A549 (cell line): ENCODE results near the gene MTHFSD. TPM values are rescaled to one million over a fixed set of nuclear protein-coding genes. Genes with fewer than 3 reads are reported as not detected.

ENCODE experiments used
- ATAC-seq, 2 experiments: fragments of 200-7000 bp in 1 of 2; fragments of >200 bp in 1 of 2; cut with Nextera tagmentation in 1 of 2; cut with Tn5 transposase in 1 of 2; 3 replicates each; pipeline versions ENCODE4 v1.8.0 to v1.9.1; 2018 to 2020; ENCODE audit warnings: mild to moderate bottlenecking in 1 of 2, moderate library complexity in 1 of 2
- CTCF ChIA-PET: fragments of 300-600 bp; sonication (Branson Sonifier 250); formaldehyde crosslinking; extraction: SDS; loops from one replicate; lab custom pipeline; 2021; ENCODE audit warnings: antibody characterized with exemption, inconsistent platforms; lab: Yijun Ruan, JAX
- POLR2A ChIA-PET: fragments of 350-600 bp; formaldehyde crosslinking; extraction: SDS; loops from one replicate; lab custom pipeline; 2021; ENCODE audit warnings: antibody characterized with exemption, inconsistent platforms; lab: Yijun Ruan, JAX
- DNase-seq, 2 experiments: peaks; one replicate each; pipeline versions ENCODE4 v3.0.0 to v3.0.0-alpha.2; 2011 to 2016; ENCODE audit warnings: low read depth in 1 of 2, low spot score in 1 of 2
- FAIRE-seq: peaks from 2 replicates; lab custom pipeline; 2011; peaks lifted over from hg19 to GRCh38; lab: Jason Lieb, UNC
- H3K27ac ChIP-seq, 2 experiments: fragments of >200 bp; sonication (Bioruptor Twin); formaldehyde crosslinking; 3 replicates each; pipeline ENCODE4 v1.5.1; 2016 to 2017
- H3K4me1 ChIP-seq: fragments of >200 bp; sonication (Bioruptor Twin); formaldehyde crosslinking; 3 replicates; pipeline ENCODE4 v1.6.1; 2016
- H3K4me2 ChIP-seq: fragments of >200 bp; sonication (Bioruptor Twin); formaldehyde crosslinking; 3 replicates; pipeline ENCODE4 v1.6.1; 2016
- H3K4me3 ChIP-seq: fragments of >200 bp; sonication (Bioruptor Twin); formaldehyde crosslinking; 3 replicates; pipeline ENCODE4 v1.5.1; 2016
- H3K9me3 ChIP-seq: fragments of >200 bp; sonication (Bioruptor Twin); formaldehyde crosslinking; 3 replicates; pipeline ENCODE4 v1.6.1; 2016
- CEBPB ChIP-seq, 2 experiments: fragments of >200 bp in 1 of 2; sonication (Bioruptor Twin) in 1 of 2; formaldehyde crosslinking in 1 of 2; IDR thresholded peaks; 2 replicates each; pipeline ENCODE4 v1.6.1; 2012 to 2016
- FOSL2 ChIP-seq, 2 experiments: fragments of 450-650 bp in 1 of 2; fragments of >200 bp in 1 of 2; sonication (Bioruptor Twin) in 1 of 2; formaldehyde crosslinking; IDR thresholded peaks; 2 replicates each; pipeline versions ENCODE4 v1.5.0 to v1.6.1; 2016 to 2020; ENCODE audit warnings: mild to moderate bottlenecking in 1 of 2, moderate library complexity in 1 of 2
- GATA3 ChIP-seq: IDR thresholded peaks from 2 replicates; pipeline ENCODE4 v1.6.1; 2012; ENCODE audit warnings: borderline replicate concordance
- MAFK ChIP-seq: fragments of 450-650 bp; IDR thresholded peaks from 2 replicates; pipeline ENCODE4 v1.6.1; 2014; ENCODE audit not compliant: partially characterized antibody
- MAX ChIP-seq: IDR thresholded peaks from 2 replicates; pipeline ENCODE4 v1.6.1; 2012
- MAZ ChIP-seq: fragments of 150-350 bp; IDR thresholded peaks from 2 replicates; pipeline ENCODE4 v1.6.1; 2014; ENCODE audit warnings: antibody characterized with exemption, low read depth, low read length, borderline replicate concordance
- PHF8 ChIP-seq: fragments of 200-600 bp; sonication (generic); IDR thresholded peaks from 2 replicates; pipeline ENCODE4 v1.6.1; 2016; ENCODE audit warnings: low read depth, mild to moderate bottlenecking, antibody characterized with exemption, moderate library complexity, borderline replicate concordance
- RAD21 ChIP-seq, 2 experiments: fragments of >200 bp in 1 of 2; sonication (Bioruptor Twin) in 1 of 2; formaldehyde crosslinking in 1 of 2; IDR thresholded peaks in 1 of 2; conservative IDR thresholded peaks in 1 of 2; 2 replicates in 1 of 2; 3 replicates in 1 of 2; pipeline ENCODE4 v1.6.1; 2012 to 2018; ENCODE audit warnings: inconsistent platforms in 1 of 2
- RFX5 ChIP-seq: fragments of 450-650 bp; IDR thresholded peaks from 2 replicates; pipeline ENCODE4 v1.7.1; 2014; ENCODE audit warnings: antibody characterized with exemption, mild to moderate bottlenecking, moderate library complexity
- TP53 ChIP-seq: fragments of 250-450 bp; sonication (Bioruptor Pico); IDR thresholded peaks from 2 replicates; pipeline ENCODE4 v1.5.0; 2021; ENCODE audit warnings: mild to moderate bottlenecking, moderate library complexity
- ZSCAN20 ChIP-seq: fragments of 250-450 bp; sonication (Bioruptor Pico); IDR thresholded peaks from 2 replicates; pipeline ENCODE4 v1.8.0; 2022; ENCODE audit warnings: mild to moderate bottlenecking, moderate library complexity
- whole genome bisulfite sequencing: methylation state at CpG from one replicate; pipeline ENCODE4 v1.1.6; 2017; ENCODE audit errors: missing lambda C conversion rate; 5-methylcytosine and 5-hydroxymethylcytosine counted together
- polyA plus RNA-seq, 4 experiments: library from polyadenylated mRNA; depleted of rRNA in 3 of 4; stranded (reverse); fragments of >200 nt; fragmentation: RNase III in 1 of 4; extraction: RNeasy Plus Mini Kit Qiagen cat#74134 plus additional on column Dnase treatment in 1 of 4; gene quantifications; 2 replicates in 3 of 4; 3 replicates in 1 of 4; pipeline ENCODE4 v1.2.3, GENCODE V29; 2011 to 2017
- TF ChIP-seq, protein P1 (sequence below): IDR thresholded peaks from 2 replicates; pipeline ENCODE4 v1.6.1; 2012

Gene MTHFSD
- polyA plus RNA-seq, 2 of the 4 experiments (the other 2 are of a cell fraction), result 13.1 to 16.9 TPM

DNA sequence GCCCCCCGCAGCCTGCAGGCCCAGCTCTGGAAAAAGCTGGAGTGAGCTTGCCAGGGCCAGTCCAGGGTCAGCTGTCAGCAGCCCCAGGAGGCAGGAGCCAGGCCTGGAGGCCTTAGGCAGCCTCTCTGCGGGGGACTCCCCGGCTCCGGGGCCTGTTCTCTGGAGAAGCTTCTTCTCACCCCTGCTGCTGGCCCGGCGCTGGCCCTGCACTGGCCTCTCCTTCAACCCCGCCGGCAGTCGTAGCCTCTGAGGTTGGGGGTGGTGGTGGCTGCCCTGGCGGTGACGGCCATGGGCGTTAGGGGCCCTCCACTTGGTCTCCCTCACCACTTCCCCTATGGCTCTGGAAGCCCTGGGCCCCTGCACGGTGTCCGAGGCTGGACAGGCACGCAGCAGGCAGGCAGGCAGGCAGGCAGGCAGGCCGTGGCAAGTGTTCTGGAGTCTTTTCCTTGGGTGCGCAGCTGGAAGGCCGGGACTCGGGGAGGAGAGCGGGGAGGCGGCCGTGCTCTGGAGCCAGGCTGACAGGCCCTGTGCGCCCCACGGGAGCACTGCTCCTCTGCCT is 42.7 kb downstream of the MTHFSD start (continued):
- TF ChIP-seq, protein P1, sequence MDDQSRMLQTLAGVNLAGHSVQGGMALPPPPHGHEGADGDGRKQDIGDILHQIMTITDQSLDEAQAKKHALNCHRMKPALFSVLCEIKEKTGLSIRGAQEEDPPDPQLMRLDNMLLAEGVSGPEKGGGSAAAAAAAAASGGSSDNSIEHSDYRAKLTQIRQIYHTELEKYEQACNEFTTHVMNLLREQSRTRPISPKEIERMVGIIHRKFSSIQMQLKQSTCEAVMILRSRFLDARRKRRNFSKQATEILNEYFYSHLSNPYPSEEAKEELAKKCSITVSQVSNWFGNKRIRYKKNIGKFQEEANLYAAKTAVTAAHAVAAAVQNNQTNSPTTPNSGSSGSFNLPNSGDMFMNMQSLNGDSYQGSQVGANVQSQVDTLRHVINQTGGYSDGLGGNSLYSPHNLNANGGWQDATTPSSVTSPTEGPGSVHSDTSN, result no peak
- TF ChIP-seq MAFK, result no peak

DNA sequence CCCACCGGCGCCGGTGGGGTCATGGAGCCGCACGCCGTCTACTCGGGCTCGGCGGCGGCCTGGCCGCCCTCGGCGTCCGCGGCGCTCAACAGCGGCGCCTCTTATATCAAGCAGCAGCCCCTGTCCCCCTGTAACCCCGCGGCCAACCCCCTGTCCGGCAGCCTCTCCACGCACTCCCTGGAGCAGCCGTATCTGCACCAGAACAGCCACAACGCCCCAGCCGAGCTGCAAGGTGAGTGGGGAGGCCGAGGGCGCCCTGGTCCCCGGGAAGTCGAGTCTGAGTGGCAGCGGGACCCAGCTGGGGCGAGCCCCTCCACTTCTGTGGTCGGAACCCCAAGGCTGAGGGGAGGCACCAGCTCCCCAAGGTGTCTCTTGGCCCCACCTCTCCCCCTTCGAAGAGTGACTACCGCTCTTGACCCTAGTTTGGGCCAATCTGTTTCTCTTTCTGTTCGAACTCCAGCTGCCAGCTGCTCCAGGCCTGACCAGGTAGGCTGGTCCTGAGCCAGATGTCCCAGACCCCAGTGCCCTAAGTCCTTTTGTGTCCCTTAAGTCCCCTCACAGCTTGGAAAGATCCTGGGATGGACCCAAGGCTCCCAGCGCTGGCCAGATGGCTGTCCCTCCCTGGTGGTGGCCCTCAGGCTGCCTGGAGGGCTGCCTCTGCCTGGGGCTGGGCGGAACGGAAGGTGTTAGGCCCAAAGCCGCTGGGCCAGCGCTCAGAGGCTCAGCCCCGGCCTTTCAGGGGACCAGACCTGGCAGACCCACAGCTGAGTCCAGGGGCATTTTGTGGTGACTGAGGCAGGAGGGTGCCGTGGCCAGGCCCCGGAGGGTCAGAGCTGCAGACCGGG is 43.5 kb downstream of the MTHFSD start:
- peaks cover 12% of the 10 kb centered on the region for H3K4me1 ChIP-seq
- FAIRE-seq (no peak), DNase-seq (no peak), ATAC-seq (no peak)
- ChIA-PET CTCF (interaction anchor here (0.7 to 2.8 kb wide), 5 partner anchors 7 to 439 kb away, joined by 3 to 10 read pairs (median 4); no protein-coding TSS in a partner anchor), POLR2A (no interaction called here)
- no peak for TF ChIP-seq FOSL2 (IDR thresholded peaks at IDR 0.05)
- TF ChIP-seq FOSL2 (CRISPR knock-in tag; IDR thresholded peaks at IDR 0.05), result no peak
- no peak for TF ChIP-seq MAX
- no peak overlapping the region for H3K4me3 ChIP-seq
- H3K9me3 ChIP-seq, result no peaks in the 10 kb centered on the region
- H3K4me2 ChIP-seq, result no peak overlapping the region
- H3K27ac ChIP-seq, result no peak overlapping the region
- WGBS, result 69% methylated on average over 7 of the region's 44 CpGs

- Histone ChIP-seq H3K9me3 (no peaks in the 10 kb centered on the region), H3K4me3 (peak within 1 kb of the TSS; percentile 46), H3K27ac (no peak within 1 kb of the TSS; a peak in 1 of 6 replicates), H3K4me1 (peaks cover 15% of the 10 kb centered on the region), H3K4me2 (peak within 1 kb of the TSS; percentile 94)
- ATAC-seq (peak in 1 of 2 experiments; percentile 14; a peak in 1 of 6 replicates), DNase-seq (peak in 1 of 2 experiments; percentile 48), FAIRE-seq (no peak)
- ChIA-PET CTCF (interaction anchor here (0.7 to 2.8 kb wide), 7 partner anchors 8 to 689 kb away, joined by 3 to 10 read pairs (median 4); no protein-coding TSS in a partner anchor), POLR2A (no interaction called here)
- 56% methylated on average over 32 of the region's 89 CpGs for WGBS
- TF ChIP-seq, protein P1, result no peak
- TF ChIP-seq PHF8 (no peak), TP53 (no peak), RAD21 (conservative IDR thresholded peaks at IDR 0.05 in 1 of 2, IDR thresholded peaks at IDR 0.05 in 1 of 2) (no peak), ZSCAN20 (CRISPR knock-in tag) (no peak), CEBPB (IDR thresholded peaks at IDR 0.05) (no peak), MAFK (no peak), RFX5 (no peak), GATA3 (no peak), MAZ (no peak)
- TF ChIP-seq, all 56 proteins: peak for 0
These were observed 44.4 kb downstream of the MTHFSD start, which contains the start of gene FOXF1 for GRCh38 chr16:86510465-86511261. FOXF1 (plus strand) TSS chr16:86510527; CDS start chr16:86510570, 43 bp downstream.
